ENCODE measurements around the gene GSN.

The GSN gene

GRCh38 chr9:121234832-121235161 lies 33.2 kb upstream of the GSN start:
- H3K9ac ChIP-seq: no peak overlapping the region

GRCh38 chr9:121235512-121235911 lies 32.5 kb upstream of the GSN start:
- TF ChIP-seq CTCF (conservative IDR thresholded peaks at IDR 0.05; ENCODE audit: low read depth, low read length): no peak
- Histone ChIP-seq H3K9ac (no peak overlapping the region), H2AFZ (ENCODE audit: low read depth) (no peak overlapping the region), H4K20me1 (ENCODE audit: insufficient read depth) (no peaks in the 10 kb centered on the region), H3K27me3 (ENCODE audit: insufficient read depth, low read depth) (no peaks in the 10 kb centered on the region), H3K4me3 (IDR thresholded peaks at IDR 0.05; ENCODE audit: insufficient read depth, low read depth, low read length) (no peak overlapping the region), H3K27ac (no peak overlapping the region), H3K36me3 (ENCODE audit: insufficient read depth) (no peaks in the 10 kb centered on the region), H3K79me2 (ENCODE audit: insufficient read depth, low read depth) (no peaks in the 10 kb centered on the region), H3K4me1 (ENCODE audit: low read depth, poor library complexity, severe bottlenecking) (no peaks in the 10 kb centered on the region), H3K4me2 (no peak overlapping the region)

More at GRCh38 chr9:121234832-121235161, 33.2 kb upstream of the GSN start:
- Histone ChIP-seq H3K79me2 (ENCODE audit: insufficient read depth, low read depth) (no peaks in the 10 kb centered on the region), H3K4me2 (no peak overlapping the region), H3K27me3 (ENCODE audit: insufficient read depth, low read depth) (no peaks in the 10 kb centered on the region), H3K36me3 (ENCODE audit: insufficient read depth) (no peaks in the 10 kb centered on the region), H3K27ac (no peak overlapping the region), H2AFZ (ENCODE audit: low read depth) (no peak overlapping the region), H4K20me1 (ENCODE audit: insufficient read depth) (no peaks in the 10 kb centered on the region), H3K4me1 (ENCODE audit: low read depth, poor library complexity, severe bottlenecking) (no peaks in the 10 kb centered on the region), H3K4me3 (IDR thresholded peaks at IDR 0.05; ENCODE audit: insufficient read depth, low read depth, low read length) (no peak overlapping the region)
- no peak for TF ChIP-seq CTCF (conservative IDR thresholded peaks at IDR 0.05; ENCODE audit: low read depth, low read length)

- no peak for TF ChIP-seq CTCF (conservative IDR thresholded peaks at IDR 0.05; ENCODE audit: low read depth, low read length)
- Histone ChIP-seq H3K4me3 (IDR thresholded peaks at IDR 0.05; ENCODE audit: insufficient read depth, low read depth, low read length) (no peak overlapping the region), H3K27me3 (ENCODE audit: insufficient read depth, low read depth) (no peaks in the 10 kb centered on the region), H2AFZ (ENCODE audit: low read depth) (no peak overlapping the region), H3K4me2 (no peak overlapping the region), H3K27ac (no peak overlapping the region), H4K20me1 (ENCODE audit: insufficient read depth) (no peaks in the 10 kb centered on the region), H3K36me3 (ENCODE audit: insufficient read depth) (no peaks in the 10 kb centered on the region), H3K9ac (no peak overlapping the region), H3K79me2 (ENCODE audit: insufficient read depth, low read depth) (no peaks in the 10 kb centered on the region), H3K4me1 (ENCODE audit: low read depth, poor library complexity, severe bottlenecking) (no peaks in the 10 kb centered on the region)
Observed at GRCh38 chr9:121237916-121238315, 30.0 kb upstream of the GSN start.

GRCh38 chr9:121239071-121239470 lies 28.9 kb upstream of the GSN start:
- no peaks in the 10 kb centered on the region for H3K27me3 ChIP-seq (ENCODE audit: insufficient read depth, low read depth)
- no peak overlapping the region for H2AFZ ChIP-seq (ENCODE audit: low read depth)
- H3K9ac ChIP-seq: no peak overlapping the region
- no peak overlapping the region for H3K27ac ChIP-seq
- H3K4me1 ChIP-seq (ENCODE audit: low read depth, poor library complexity, severe bottlenecking): no peaks in the 10 kb centered on the region
- H3K4me2 ChIP-seq: no peak overlapping the region
- no peak overlapping the region for H3K4me3 ChIP-seq (IDR thresholded peaks at IDR 0.05; ENCODE audit: insufficient read depth, low read depth, low read length)
- no peaks in the 10 kb centered on the region for H4K20me1 ChIP-seq (ENCODE audit: insufficient read depth)
- TF ChIP-seq CTCF (conservative IDR thresholded peaks at IDR 0.05; ENCODE audit: low read depth, low read length): no peak
- H3K79me2 ChIP-seq (ENCODE audit: insufficient read depth, low read depth): no peaks in the 10 kb centered on the region
- H3K36me3 ChIP-seq (ENCODE audit: insufficient read depth): no peaks in the 10 kb centered on the region

GRCh38 chr9:121239851-121240250 lies 28.1 kb upstream of the GSN start:
- H3K27ac ChIP-seq: no peak overlapping the region
- no peaks in the 10 kb centered on the region for H3K4me1 ChIP-seq (ENCODE audit: low read depth, poor library complexity, severe bottlenecking)
- no peaks in the 10 kb centered on the region for H4K20me1 ChIP-seq (ENCODE audit: insufficient read depth)
- no peak overlapping the region for H2AFZ ChIP-seq (ENCODE audit: low read depth)
- no peak overlapping the region for H3K4me3 ChIP-seq (IDR thresholded peaks at IDR 0.05; ENCODE audit: insufficient read depth, low read depth, low read length)
- no peaks in the 10 kb centered on the region for H3K27me3 ChIP-seq (ENCODE audit: insufficient read depth, low read depth)
- no peak for TF ChIP-seq CTCF (conservative IDR thresholded peaks at IDR 0.05; ENCODE audit: low read depth, low read length)
- no peaks in the 10 kb centered on the region for H3K79me2 ChIP-seq (ENCODE audit: insufficient read depth, low read depth)
- no peaks in the 10 kb centered on the region for H3K36me3 ChIP-seq (ENCODE audit: insufficient read depth)
- H3K9ac ChIP-seq: no peak overlapping the region
- H3K4me2 ChIP-seq: no peak overlapping the region

All from KMS-11 (cell line).